Testis (tissue), 2 donors: Measurements from ENCODE around the gene PRR3.
"Not testable (repeated sequence)": the region's sequence is repeated elsewhere in the genome, so short reads cannot be mapped to it uniquely, and the experiment has no call there.

Experiments
- CTCF ChIP-seq, 3 experiments: fragments of 450-650 bp in 2 of 3; fragments of 200-600 bp in 1 of 3; sonication (generic) in 1 of 3; IDR thresholded peaks; one replicate each; pipeline ENCODE4 v1.5.1; 2016 to 2019; ENCODE audit warnings: antibody characterized with exemption in 3 of 3, mild to moderate bottlenecking in 2 of 3, moderate library complexity in 1 of 3
- POLR2A ChIP-seq: fragments of 450-650 bp; IDR thresholded peaks from one replicate; pipeline ENCODE4 v1.6.1; 2017; ENCODE audit warnings: antibody characterized with exemption, mild to moderate bottlenecking, moderate library complexity

- TF ChIP-seq CTCF (IDR thresholded peaks at IDR 0.05); POLR2A: not testable (repeated sequence)
These were observed 39.2 kb upstream of the PRR3 start for GRCh38 chr6:30517767-30518504.
